Measurements from ENCODE around the gene HCK. TPM values are rescaled to one million over a fixed set of nuclear protein-coding genes. Genes with fewer than 3 reads are reported as not detected.

Gene HCK
- total and polyA plus RNA-seq, 2 experiments from 2014 or later = not detected

- in situ Hi-C loops (cut with MboI) = no loop called here
- Histone ChIP-seq H4K20me1 (ENCODE audit: insufficient read depth) (peaks cover 10% of the 10 kb centered on the region), H3K4me2 (ENCODE audit: unreplicated experiment) (no peak overlapping the region), H3K27me3 (replicated peaks; ENCODE audit: insufficient read depth) (no peaks in the 10 kb centered on the region), H3K79me2 (ENCODE audit: insufficient read depth) (peaks cover 95% of the 10 kb centered on the region), H3K9me3 (ENCODE audit: low read depth) (no peaks in the 10 kb centered on the region), H3K4me3 (no peak overlapping the region), H3K4me1 (ENCODE audit: insufficient read depth) (no peaks in the 10 kb centered on the region), H3K9ac (no peak overlapping the region), H3K36me3 (ENCODE audit: low read depth) (0 out of 2 replicates have a peak, but pooled peaks cover 5% of the 10 kb centered on the region), H3K9me2 (ENCODE audit: insufficient read depth) (no peaks in the 10 kb centered on the region), H2AFZ (no peak overlapping the region), H3F3A (ENCODE audit: insufficient read depth) (no peaks in the 10 kb centered on the region), H3K27ac (no peak overlapping the region)
- 89 to 91% methylated on average over 5 of the region's 5 CpGs for WGBS, 2 experiments (ENCODE audit: low coverage in 1 of 2, low lambda C conversion rate in 2 of 2, missing lambda C conversion rate in 2 of 2)
- TF ChIP-seq EZH2 (IDR thresholded peaks at IDR 0.05; ENCODE audit: insufficient read depth, poor library complexity, severe bottlenecking) = no peak
- TF ChIP-seq EZH2phosphoT487 (IDR thresholded peaks at IDR 0.05; ENCODE audit: insufficient read depth, low read depth) = no peak
- no peak for DNase-seq
Measured at GRCh38 chr20:32127347-32127746, 75.3 kb downstream of the HCK start.

GRCh38 chr20:32128167-32128566 lies 76.1 kb downstream of the HCK start:
- no peaks in the 10 kb centered on the region for H3F3A ChIP-seq (ENCODE audit: insufficient read depth)
- no peak overlapping the region for H3K4me2 ChIP-seq (ENCODE audit: unreplicated experiment)
- DNase-seq = no peak
- H3K79me2 ChIP-seq (ENCODE audit: insufficient read depth) = peaks cover 99% of the 10 kb centered on the region
- H3K27me3 ChIP-seq (replicated peaks; ENCODE audit: insufficient read depth) = no peaks in the 10 kb centered on the region
- no peaks in the 10 kb centered on the region for H3K9me3 ChIP-seq (ENCODE audit: low read depth)
- H3K9me2 ChIP-seq (ENCODE audit: insufficient read depth) = no peaks in the 10 kb centered on the region
- H3K4me3 ChIP-seq = no peak overlapping the region
- no peak for TF ChIP-seq EZH2 (IDR thresholded peaks at IDR 0.05; ENCODE audit: insufficient read depth, poor library complexity, severe bottlenecking)
- no peak for TF ChIP-seq EZH2phosphoT487 (IDR thresholded peaks at IDR 0.05; ENCODE audit: insufficient read depth, low read depth)
- no peaks in the 10 kb centered on the region for H3K4me1 ChIP-seq (ENCODE audit: insufficient read depth)
- H3K36me3 ChIP-seq (ENCODE audit: low read depth) = 0 out of 2 replicates have a peak, but pooled peaks cover 5% of the 10 kb centered on the region
- H3K9ac ChIP-seq = no peak overlapping the region
- H4K20me1 ChIP-seq (ENCODE audit: insufficient read depth) = peaks cover 10% of the 10 kb centered on the region
- H2AFZ ChIP-seq = no peak overlapping the region
- WGBS, 2 experiments (ENCODE audit: low coverage in 1 of 2, low lambda C conversion rate in 2 of 2, missing lambda C conversion rate in 2 of 2) = 97 to 100% methylated on average over 2 of the region's 2 CpGs
- in situ Hi-C loops (cut with MboI) = no loop called here
- no peak overlapping the region for H3K27ac ChIP-seq

- H3K4me1 ChIP-seq (ENCODE audit: insufficient read depth) = no peaks in the 10 kb centered on the region
- in situ Hi-C loops (cut with MboI) = no loop called here
- H3K27me3 ChIP-seq (replicated peaks; ENCODE audit: insufficient read depth) = no peaks in the 10 kb centered on the region
- TF ChIP-seq EZH2 (IDR thresholded peaks at IDR 0.05; ENCODE audit: insufficient read depth, poor library complexity, severe bottlenecking) (no peak), EZH2phosphoT487 (IDR thresholded peaks at IDR 0.05; ENCODE audit: insufficient read depth, low read depth) (no peak)
- no peak overlapping the region for H2AFZ ChIP-seq
- H4K20me1 ChIP-seq (ENCODE audit: insufficient read depth) = peaks cover 10% of the 10 kb centered on the region
- H3K4me2 ChIP-seq (ENCODE audit: unreplicated experiment) = no peak overlapping the region
- DNase-seq = no peak
- H3K79me2 ChIP-seq (ENCODE audit: insufficient read depth) = peaks cover 97% of the 10 kb centered on the region
- H3K27ac ChIP-seq = no peak overlapping the region
- H3K9ac ChIP-seq = no peak overlapping the region
- H3K4me3 ChIP-seq = no peak overlapping the region
- H3K36me3 ChIP-seq (ENCODE audit: low read depth) = 0 out of 2 replicates have a peak, but pooled peaks cover 4% of the 10 kb centered on the region
- H3K9me2 ChIP-seq (ENCODE audit: insufficient read depth) = no peaks in the 10 kb centered on the region
- no peaks in the 10 kb centered on the region for H3F3A ChIP-seq (ENCODE audit: insufficient read depth)
- 97% methylated on average over 5 of the region's 5 CpGs for WGBS, 2 experiments (ENCODE audit: low coverage in 1 of 2, low lambda C conversion rate in 2 of 2, missing lambda C conversion rate in 2 of 2)
- H3K9me3 ChIP-seq (ENCODE audit: low read depth) = no peaks in the 10 kb centered on the region
Measured at GRCh38 chr20:32129863-32130262, 77.8 kb downstream of the HCK start.

GRCh38 chr20:32130352-32130751 lies 78.3 kb downstream of the HCK start:
- Histone ChIP-seq H3F3A (ENCODE audit: insufficient read depth) (no peaks in the 10 kb centered on the region), H3K9me3 (ENCODE audit: low read depth) (no peaks in the 10 kb centered on the region), H3K36me3 (ENCODE audit: low read depth) (no peaks in the 10 kb centered on the region), H3K4me2 (ENCODE audit: unreplicated experiment) (no peak overlapping the region), H3K4me3 (no peak overlapping the region), H2AFZ (no peak overlapping the region), H3K4me1 (ENCODE audit: insufficient read depth) (no peaks in the 10 kb centered on the region), H3K27ac (no peak overlapping the region), H3K9me2 (ENCODE audit: insufficient read depth) (no peaks in the 10 kb centered on the region), H3K9ac (no peak overlapping the region), H3K27me3 (replicated peaks; ENCODE audit: insufficient read depth) (no peaks in the 10 kb centered on the region), H4K20me1 (ENCODE audit: insufficient read depth) (peaks cover 10% of the 10 kb centered on the region; the same call in 1 of the 2 replicates), H3K79me2 (ENCODE audit: insufficient read depth) (peaks cover 97% of the 10 kb centered on the region)
- in situ Hi-C loops (cut with MboI) = no loop called here
- whole genome bisulfite sequencing, 2 experiments (ENCODE audit: low coverage in 1 of 2, low lambda C conversion rate in 2 of 2, missing lambda C conversion rate in 2 of 2) = 95 to 96% methylated on average over 2 of the region's 2 CpGs
- no peak for DNase-seq
- no peak for TF ChIP-seq EZH2 (IDR thresholded peaks at IDR 0.05; ENCODE audit: insufficient read depth, poor library complexity, severe bottlenecking)
- TF ChIP-seq EZH2phosphoT487 (IDR thresholded peaks at IDR 0.05; ENCODE audit: insufficient read depth, low read depth) = no peak

- H2AFZ ChIP-seq = no peak overlapping the region
- H3K36me3 ChIP-seq (ENCODE audit: low read depth) = no peaks in the 10 kb centered on the region
- peaks cover 93% of the 10 kb centered on the region for H3K79me2 ChIP-seq (ENCODE audit: insufficient read depth)
- in situ Hi-C loops (cut with MboI) = no loop called here
- H3K9me3 ChIP-seq (ENCODE audit: low read depth) = no peaks in the 10 kb centered on the region
- no peaks in the 10 kb centered on the region for H3K27me3 ChIP-seq (replicated peaks; ENCODE audit: insufficient read depth)
- WGBS, 2 experiments (ENCODE audit: low coverage in 1 of 2, low lambda C conversion rate in 2 of 2, missing lambda C conversion rate in 2 of 2) = 58 to 68% methylated on average over 2 of the region's 2 CpGs
- peaks cover 10% of the 10 kb centered on the region; the same call in 1 of the 2 replicates for H4K20me1 ChIP-seq (ENCODE audit: insufficient read depth)
- no peak for DNase-seq
- TF ChIP-seq EZH2 (IDR thresholded peaks at IDR 0.05; ENCODE audit: insufficient read depth, poor library complexity, severe bottlenecking) = no peak
- H3K9me2 ChIP-seq (ENCODE audit: insufficient read depth) = no peaks in the 10 kb centered on the region
- H3K27ac ChIP-seq = no peak overlapping the region
- H3K9ac ChIP-seq = no peak overlapping the region
- no peaks in the 10 kb centered on the region for H3F3A ChIP-seq (ENCODE audit: insufficient read depth)
- no peak overlapping the region for H3K4me3 ChIP-seq
- no peaks in the 10 kb centered on the region for H3K4me1 ChIP-seq (ENCODE audit: insufficient read depth)
- no peak overlapping the region for H3K4me2 ChIP-seq (ENCODE audit: unreplicated experiment)
Measured at GRCh38 chr20:32130965-32131364, 78.9 kb downstream of the HCK start.

All from GM23248 (cell line).